HG03139 (cell line): ENCODE measurements around the gene SPTBN5.

Source experiments
- ATAC-seq: cut with Tn5 transposase; IDR thresholded peaks from one replicate; pipeline ENCODE4 v1.9.1; 2021; ENCODE audit not compliant: unreplicated experiment

Gene SPTBN5

GRCh38 chr15:41904541-41905005 is 10.7 kb upstream of the SPTBN5 start:
- no peak for ATAC-seq

DNA sequence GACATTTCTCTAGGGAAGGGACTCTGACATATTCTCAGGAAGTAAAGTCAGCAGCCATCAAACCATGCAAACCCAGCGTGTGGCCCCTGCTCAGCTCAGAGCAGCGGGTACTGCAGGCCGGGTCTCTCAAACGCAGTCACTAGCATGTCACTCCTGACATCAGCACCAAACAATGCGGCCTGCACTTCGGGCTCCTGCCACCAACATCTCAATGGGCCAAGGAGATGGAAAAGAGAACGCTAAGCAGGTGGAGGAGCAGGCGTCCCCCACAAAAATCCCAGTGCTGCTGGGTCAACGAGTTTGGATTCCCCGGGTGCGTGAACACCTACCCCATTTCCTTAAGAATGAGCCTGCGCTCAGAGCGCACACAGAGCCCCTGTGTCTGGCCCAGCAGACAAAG is 9.9 kb upstream of the SPTBN5 start:
- ATAC-seq = no peak

GRCh38 chr15:41901431-41901830 is 7.6 kb upstream of the SPTBN5 start:
- ATAC-seq = no peak

GRCh38 chr15:41900526-41901380 is 6.9 kb upstream of the SPTBN5 start:
- ATAC-seq = no peak

- ATAC-seq = no peak
These were observed 6.1 kb upstream of the SPTBN5 start for GRCh38 chr15:41899854-41900442.

DNA sequence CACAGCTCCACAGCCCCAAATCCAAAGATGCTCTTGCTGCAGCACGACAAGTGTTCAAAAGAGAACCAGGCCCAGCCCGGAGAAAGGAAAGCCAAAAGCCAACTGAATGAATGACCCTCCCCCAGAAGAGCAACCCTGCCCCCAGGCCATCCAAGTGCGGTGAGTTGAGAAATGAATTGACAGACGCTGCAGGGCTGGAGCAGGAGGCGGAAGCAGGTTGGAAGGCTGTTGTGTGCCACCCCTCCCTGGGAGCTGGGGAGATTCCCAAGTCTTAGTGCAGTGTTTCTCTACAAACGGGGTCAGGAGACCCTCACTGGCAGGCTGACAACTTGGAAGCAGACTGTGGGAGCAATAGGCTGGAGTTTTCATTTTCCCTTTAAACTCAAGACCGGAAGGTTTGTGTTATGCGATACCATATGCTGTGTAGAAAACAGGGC is 3.5 kb upstream of the SPTBN5 start:
- ATAC-seq = no peak

GRCh38 chr15:41896566-41896965 is 2.7 kb upstream of the SPTBN5 start:
- ATAC-seq = no peak

GRCh38 chr15:41895957-41896356 is 2.1 kb upstream of the SPTBN5 start:
- ATAC-seq = no peak

DNA sequence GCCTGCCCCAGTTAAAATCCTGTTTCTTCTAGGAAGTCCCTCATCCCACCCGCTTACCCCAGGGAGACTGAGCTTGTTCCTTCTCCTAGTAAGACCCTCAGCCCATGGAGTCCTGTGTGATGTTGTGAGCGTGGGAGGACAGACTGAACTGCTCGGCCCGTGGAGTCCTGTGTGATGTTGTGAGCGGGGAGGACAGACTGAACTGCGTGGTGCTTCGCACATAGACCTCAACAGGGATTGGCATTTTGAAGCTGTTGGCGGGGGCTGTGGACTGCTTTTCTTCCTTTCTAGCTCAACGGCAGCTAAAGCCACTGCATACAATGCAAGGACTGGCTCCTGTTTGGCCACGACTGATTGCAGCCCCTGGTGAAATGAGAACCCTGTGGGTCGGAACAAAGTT is 1.6 kb upstream of the SPTBN5 start:
- no peak for ATAC-seq

GRCh38 chr15:41894791-41895463 is 1.1 kb upstream of the SPTBN5 start:
- ATAC-seq = peak; percentile 68

- no peak for ATAC-seq
These were observed 468 bp upstream of the SPTBN5 start for GRCh38 chr15:41894251-41894790.

DNA sequence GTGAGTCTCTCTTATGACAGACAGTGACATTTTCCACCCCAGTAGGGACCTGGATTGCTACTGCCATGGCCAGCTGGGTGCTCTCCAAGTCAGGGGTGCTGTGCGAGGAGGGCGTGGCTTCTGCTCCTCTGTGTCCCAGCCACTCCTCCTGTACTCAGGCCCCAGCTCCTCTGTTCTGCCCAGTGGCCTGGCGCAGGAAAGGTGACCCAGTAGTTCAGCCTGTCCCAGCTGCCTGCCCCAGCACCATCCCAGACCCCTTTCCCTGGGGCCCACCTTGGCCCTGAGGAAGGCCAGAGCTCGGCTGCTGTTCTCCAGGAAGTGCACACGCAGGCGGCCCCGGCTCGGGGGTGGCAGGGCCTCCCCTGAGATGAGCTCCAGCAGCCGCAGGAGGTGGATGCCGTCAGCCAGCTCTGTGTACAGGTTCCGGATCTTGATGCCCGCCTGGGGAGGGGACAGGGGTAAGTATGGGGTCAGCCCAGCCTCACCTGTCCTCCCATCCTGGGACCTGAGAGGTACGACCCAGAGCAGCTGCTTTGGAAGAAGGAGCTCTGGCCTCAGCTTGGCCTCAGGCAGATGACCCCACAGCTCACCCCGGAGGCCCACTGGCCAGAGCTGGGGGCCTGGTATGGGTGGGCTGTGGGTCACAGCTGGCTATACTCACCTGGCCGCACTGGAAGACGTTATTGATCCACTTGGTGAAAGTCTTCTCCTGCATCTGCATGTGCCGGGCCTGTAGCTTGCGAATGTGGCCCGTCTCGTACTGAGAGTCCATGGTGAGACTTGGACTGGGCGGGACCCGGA is 1.0 kb downstream of the SPTBN5 start:
- no peak for ATAC-seq

DNA sequence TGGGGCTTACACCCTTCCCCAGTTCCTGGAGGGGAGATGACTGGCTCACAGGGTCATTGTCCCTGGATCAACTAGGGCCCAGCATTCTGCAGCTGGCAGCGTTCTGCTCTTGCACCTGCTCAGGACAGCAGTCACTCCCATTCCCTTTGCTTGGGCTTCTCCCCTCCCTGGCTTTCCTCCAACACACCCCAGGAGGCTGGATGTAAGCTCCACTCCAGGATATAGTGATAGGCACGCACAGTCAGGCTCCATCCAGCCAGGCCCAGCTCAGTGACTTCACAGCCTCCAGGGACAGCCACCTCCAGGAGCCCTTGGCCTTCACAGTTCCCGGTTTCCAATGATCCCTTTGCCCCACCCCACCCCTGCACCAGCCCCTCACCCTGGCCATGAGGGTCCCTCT is 1.9 kb downstream of the SPTBN5 start:
- ATAC-seq = no peak

GRCh38 chr15:41891226-41891625 is 2.6 kb downstream of the SPTBN5 start:
- no peak for ATAC-seq

- ATAC-seq = no peak
These were observed 3.7 kb downstream of the SPTBN5 start for GRCh38 chr15:41890050-41890690.

DNA sequence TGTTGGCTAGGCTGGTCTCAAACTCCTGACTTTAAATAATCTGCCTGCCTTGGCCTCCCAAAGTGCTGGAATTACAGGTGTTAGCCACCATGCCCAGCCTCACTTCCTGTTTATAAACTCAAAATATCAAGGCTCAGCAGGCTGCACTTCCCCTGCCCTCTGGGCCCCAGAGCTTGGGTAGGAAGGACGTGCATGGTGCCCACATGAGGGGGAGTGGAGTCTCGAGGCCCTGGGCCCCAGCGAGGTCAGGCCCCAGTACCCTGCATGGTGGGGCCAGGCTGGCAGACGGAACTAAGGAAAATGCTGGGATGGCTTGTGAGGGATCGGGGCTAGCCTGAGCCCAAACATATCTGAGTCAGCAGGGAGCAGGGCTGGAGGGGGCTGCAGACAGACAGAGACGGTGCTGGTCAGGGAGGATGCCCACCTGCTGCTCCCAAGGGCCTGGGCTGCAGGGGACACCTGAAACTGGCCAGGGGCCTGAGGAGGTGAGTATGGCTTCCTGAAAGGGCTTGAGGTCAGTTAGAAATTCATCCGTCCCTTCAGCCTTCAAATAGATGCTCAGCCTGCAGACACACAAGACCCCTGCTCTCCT is 5.1 kb downstream of the SPTBN5 start:
- ATAC-seq = no peak

GRCh38 chr15:41887893-41888292 is 6.0 kb downstream of the SPTBN5 start:
- no peak for ATAC-seq

GRCh38 chr15:41887161-41887560 is 6.7 kb downstream of the SPTBN5 start:
- no peak for ATAC-seq

DNA sequence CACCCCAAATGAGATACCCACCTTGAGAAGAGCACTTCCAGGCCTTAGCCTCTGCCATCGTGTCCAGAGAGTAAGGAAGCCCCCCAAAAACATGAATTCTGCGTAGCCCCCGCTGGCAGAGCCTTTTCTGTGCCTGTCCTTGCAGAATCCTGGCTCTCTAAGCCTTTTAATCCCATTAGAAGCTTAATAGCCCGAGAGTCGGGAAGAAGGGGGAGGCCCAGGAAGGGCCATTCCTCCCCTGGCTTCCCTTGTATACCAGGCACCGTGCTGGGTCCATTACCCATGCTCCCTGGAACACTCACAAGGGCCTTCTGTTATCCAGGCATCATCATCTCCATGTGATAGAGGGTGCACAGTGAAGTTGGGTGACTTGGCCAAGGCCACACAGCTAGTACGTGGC is 7.1 kb downstream of the SPTBN5 start:
- ATAC-seq = no peak

DNA sequence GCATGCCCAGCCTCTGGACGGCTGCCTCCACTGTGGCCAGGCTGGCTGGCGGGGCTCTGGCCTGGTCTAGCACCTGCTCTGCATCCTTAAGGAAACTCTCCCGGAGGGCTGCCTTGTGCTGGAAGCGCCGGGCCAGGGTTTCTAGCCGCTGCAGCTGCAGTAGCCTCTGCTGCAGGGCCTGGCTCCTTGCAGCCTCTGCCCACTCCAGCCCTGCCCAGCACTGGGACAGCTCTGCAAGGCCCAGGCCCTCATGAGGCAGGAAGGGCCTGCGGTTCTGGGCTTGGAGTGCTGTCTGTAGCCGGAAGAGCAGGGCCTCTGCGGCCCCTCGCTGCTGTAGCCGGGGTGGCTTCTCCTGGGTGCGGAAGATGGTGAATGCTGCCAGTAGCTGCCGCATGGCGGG is 8.0 kb downstream of the SPTBN5 start:
- no peak for ATAC-seq
